ENCODE measurements around the gene PREX1. TPM values are rescaled to one million over a fixed set of nuclear protein-coding genes. Genes with fewer than 3 reads are reported as not detected.

PREX1 gene
- total RNA-seq, 2 donors from 2014 or later, result 96.1 to 111 TPM

DNA sequence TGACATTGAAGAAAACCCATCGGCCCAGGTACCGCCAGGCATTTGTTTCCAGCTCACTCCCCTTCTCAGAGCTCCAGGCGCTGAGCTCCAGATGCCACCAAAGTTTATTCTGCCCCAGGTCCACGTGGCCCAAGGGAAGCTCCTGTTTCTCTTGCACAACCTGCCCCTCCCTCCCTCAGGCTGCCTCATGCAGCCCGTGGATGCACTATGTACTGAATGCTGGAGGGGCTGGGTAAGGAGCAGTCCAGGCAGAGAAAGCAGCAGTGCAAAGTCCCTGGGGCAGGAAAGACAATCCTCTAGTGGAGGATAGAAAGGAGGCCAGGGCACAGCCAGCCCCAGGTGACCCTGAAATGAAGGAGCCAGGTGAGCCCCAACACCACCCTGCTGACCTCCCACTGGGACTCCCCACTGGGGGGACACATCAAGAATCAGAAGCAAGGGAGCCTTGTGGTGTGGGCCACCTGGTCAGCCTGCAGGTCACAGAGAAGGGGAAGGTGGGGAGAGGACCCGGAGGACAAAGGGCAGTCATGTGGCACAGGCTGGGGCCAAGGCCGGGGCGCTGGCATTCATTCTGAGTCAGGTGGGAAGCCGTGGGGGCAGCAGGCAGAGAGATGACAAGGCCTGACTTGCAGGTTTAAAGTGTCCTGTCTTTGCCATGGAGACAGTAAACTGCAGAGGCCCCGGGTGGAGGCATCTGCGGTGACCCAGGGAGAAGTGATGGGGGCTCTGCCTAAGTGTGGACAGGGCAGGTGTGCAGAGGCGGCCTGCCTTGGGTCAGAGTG lies 230.1 kb downstream of the PREX1 start:
- Mint-ChIP-seq H3K4me1 (no peaks in the 10 kb centered on the region), H3K27me3 (peaks cover 15% of the 10 kb centered on the region), H3K27ac (no peak overlapping the region), H3K36me3 (ENCODE audit: low read depth) (no peaks in the 10 kb centered on the region), H3K4me3 (no peak overlapping the region), H3K9me3 (no peaks in the 10 kb centered on the region)
- no peak for ATAC-seq (replicated peaks)

DNA sequence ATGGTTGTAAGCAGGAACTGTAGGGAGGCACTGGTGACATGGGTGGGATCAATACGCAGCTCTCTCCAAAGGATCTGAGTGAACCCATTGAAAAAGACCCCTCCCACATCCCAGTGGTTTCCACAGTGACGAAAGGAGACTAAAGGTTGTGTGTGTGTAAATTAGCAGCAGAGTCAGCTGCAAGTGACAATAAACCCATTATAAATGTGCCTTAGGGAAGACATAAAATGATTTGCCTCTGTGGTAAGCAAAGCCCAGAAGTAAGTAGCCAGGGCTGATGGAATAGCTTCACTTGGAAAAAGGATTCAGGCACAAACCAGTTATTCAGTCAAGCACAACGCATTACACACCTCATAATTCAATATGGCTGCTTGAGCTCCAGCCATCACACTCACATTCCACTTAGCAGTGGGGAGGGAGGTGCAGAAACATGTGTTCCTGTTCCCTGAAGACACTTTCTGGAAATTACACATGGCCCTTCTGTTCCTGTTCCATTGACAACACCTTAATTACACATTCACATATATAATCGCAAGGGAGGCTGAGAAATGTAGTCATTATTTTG lies 231.4 kb downstream of the PREX1 start:
- H3K4me1 Mint-ChIP-seq, result no peaks in the 10 kb centered on the region
- H3K36me3 Mint-ChIP-seq (ENCODE audit: low read depth), result no peaks in the 10 kb centered on the region
- no peak overlapping the region for H3K27ac Mint-ChIP-seq
- H3K27me3 Mint-ChIP-seq, result peaks cover 14% of the 10 kb centered on the region
- no peaks in the 10 kb centered on the region for H3K9me3 Mint-ChIP-seq
- H3K4me3 Mint-ChIP-seq, result no peak overlapping the region
- no peak for ATAC-seq (replicated peaks)

DNA sequence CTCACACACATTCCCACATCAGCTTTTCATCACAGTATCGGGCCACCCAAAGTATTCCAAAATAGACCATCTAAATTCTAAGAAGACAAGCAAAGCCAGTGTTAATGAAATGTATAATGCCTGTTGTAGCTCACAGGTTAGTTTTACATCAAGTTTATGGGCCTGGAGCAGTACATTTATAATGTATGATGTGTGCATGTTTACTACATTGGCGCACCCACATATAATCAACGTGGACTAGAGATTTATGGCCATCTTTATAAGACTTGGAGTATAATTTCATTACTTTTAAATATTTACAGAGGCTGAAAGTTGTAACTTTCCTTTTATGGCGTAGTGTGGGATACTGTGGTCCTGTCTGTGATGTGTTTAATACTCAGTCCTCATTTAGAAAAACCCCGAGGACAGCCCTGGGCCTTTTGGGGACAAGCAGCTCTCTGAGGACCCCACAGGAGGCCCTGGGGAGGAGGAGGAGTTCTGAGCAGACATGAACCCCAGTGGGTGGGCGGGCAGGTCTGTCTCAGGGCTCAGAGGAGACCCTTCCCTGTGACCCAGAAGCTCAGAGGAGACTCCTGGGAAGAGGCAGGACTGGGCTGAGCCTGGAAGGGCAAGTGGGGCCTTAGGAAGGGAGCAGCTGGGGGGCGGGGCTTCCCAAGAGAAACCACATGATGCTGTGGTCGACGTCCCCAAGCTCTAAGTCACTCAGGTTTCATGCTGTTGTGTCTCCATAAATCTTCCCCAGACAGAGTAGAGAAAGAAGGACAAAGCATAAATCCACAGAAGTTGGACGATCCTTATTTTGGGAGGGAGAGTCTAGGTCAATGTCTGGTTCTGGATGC lies 232.1 kb downstream of the PREX1 start:
- H3K4me3 Mint-ChIP-seq, result no peak overlapping the region
- no peak overlapping the region for H3K27ac Mint-ChIP-seq
- H3K9me3 Mint-ChIP-seq, result no peaks in the 10 kb centered on the region
- no peaks in the 10 kb centered on the region for H3K4me1 Mint-ChIP-seq
- no peaks in the 10 kb centered on the region for H3K36me3 Mint-ChIP-seq (ENCODE audit: low read depth)
- no peak for ATAC-seq (replicated peaks)
- peaks cover 12% of the 10 kb centered on the region for H3K27me3 Mint-ChIP-seq

DNA sequence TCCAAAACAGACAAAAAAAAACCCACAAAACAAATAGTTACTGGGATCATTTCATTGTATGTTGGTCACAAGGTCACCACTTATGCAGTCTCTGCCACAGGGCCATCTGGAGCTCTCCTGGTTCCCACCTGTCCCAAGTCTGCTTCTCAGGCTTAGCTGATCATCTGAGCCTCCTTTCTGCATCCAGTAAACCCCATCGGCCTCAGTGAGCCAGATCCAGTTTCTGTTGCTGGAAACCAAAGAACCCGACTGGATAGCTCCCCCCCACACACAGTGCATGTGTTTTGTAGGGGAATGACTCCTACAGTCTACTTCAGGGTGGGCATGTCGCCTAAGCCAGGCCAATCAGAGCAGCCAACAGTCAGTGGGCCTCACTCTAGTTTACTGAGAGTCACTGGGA lies 233.3 kb downstream of the PREX1 start:
- Mint-ChIP-seq H3K9me3 (no peaks in the 10 kb centered on the region), H3K4me1 (no peaks in the 10 kb centered on the region), H3K4me3 (no peak overlapping the region), H3K36me3 (ENCODE audit: low read depth) (no peaks in the 10 kb centered on the region), H3K27ac (no peak overlapping the region), H3K27me3 (peaks cover 12% of the 10 kb centered on the region)
- no peak for ATAC-seq (replicated peaks)

DNA sequence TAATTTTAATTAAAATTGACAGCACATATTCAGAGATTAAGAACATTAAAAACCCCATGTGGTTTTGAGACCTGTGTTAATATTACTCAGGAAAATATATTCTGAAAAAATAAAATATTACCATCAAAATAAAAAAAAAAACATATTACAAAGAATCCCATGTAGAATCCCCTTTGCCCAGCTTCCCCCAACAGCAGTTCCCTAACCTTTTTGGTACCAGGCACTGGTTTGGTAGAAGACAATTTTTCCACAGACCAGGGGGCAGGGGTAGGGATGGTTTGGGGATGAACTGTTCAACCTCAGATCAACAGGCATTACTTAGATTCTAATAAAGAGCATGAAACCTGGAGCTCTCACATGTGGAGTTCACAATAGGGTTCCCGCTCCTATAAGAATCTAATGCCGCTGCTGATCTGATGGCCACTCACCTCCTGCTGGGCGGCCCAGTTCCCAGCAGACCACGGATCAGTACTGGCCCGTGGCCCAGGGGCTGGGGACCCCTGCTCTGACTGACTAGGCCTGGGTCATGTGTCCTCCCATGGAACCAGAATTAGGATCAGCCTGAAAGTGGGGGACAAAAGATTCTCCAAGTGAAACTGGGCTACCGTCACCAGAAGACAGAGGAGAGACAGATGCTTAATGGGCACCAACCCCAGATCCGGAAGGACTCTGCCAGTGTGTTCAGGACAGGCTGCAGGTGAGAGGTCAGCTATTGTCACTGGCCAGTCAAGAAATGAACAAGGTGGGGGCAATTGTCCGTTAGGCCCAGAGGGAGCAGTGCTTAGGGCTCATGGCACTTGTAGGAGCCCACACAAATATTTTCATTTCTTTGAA lies 235.5 kb downstream of the PREX1 start:
- ATAC-seq (replicated peaks), result no peak
- H3K9me3 Mint-ChIP-seq, result no peaks in the 10 kb centered on the region
- H3K4me3 Mint-ChIP-seq, result no peak overlapping the region

DNA sequence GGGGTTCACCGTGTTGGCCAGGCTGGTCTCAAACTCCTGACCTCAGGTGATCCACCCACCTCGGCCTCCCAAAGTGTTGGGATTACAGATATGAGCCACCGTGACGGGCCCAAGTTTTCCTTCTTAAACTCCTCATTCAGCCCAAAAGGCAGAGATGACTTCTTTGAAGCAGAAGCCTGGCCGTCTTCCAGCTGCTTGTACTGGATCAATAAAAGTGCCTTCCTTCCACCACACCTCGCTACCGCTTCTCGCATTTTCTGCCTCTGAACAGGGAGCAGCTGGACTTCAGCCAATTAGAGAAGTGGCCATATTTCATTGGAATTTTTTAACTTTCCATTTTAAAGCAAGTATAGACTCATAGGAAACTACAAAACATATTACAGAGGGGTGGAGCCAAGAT lies 241.1 kb downstream of the PREX1 start:
- H3K4me1 Mint-ChIP-seq, result no peaks in the 10 kb centered on the region
- no peaks in the 10 kb centered on the region for H3K9me3 Mint-ChIP-seq
- no peaks in the 10 kb centered on the region for H3K36me3 Mint-ChIP-seq (ENCODE audit: low read depth)
- no peak for ATAC-seq (replicated peaks)
- no peak overlapping the region for H3K4me3 Mint-ChIP-seq
- H3K27me3 Mint-ChIP-seq, result peaks cover 32% of the 10 kb centered on the region
- no peak overlapping the region for H3K27ac Mint-ChIP-seq

More for the DNA sequence above, 235.5 kb downstream of the PREX1 start:
- Mint-ChIP-seq H3K27me3 (peaks cover 10% of the 10 kb centered on the region), H3K36me3 (ENCODE audit: low read depth) (no peaks in the 10 kb centered on the region), H3K27ac (no peak overlapping the region), H3K4me1 (no peaks in the 10 kb centered on the region)

DNA sequence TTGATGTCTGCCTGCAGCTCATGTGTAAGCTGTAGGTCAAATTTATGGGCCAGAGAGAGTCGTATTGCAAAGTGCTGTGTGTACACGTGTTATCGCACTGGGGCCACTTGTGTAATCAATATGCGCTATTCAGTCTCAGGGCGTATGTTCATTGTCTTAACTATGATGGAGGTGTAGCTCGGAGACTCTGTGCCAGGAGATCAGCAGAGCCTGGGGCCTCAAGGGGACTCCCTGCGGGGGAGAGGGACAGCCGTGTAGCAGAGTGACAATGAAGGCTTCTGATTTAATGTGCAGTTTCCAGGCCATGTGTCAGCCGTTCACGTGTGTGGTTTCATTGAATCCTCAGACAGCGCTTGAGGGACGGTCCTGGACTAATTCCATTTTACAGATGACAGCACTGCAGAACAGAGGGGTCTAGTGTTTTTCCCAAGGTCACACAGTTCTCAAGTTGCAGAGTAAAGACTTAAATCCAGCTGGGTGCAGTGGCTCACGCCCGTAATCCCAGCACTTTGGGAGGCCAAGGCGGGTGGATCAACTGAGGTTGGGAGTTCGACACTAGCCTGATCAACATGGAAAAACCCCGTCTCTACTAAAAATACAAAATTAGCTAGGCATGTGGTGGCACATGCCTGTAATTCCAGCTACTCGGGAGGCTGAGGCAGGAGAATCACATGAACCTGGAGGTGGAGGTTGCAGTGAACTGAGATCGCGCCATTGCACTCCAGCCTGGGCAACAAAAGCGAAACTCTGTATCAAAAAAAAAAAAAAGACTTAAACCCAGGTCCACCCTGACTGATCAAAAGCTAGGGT lies 242.5 kb downstream of the PREX1 start:
- Mint-ChIP-seq H3K27me3 (peaks cover 32% of the 10 kb centered on the region), H3K27ac (no peak overlapping the region), H3K9me3 (no peaks in the 10 kb centered on the region), H3K4me3 (no peak overlapping the region), H3K4me1 (no peaks in the 10 kb centered on the region), H3K36me3 (ENCODE audit: low read depth) (no peaks in the 10 kb centered on the region)
- no peak for ATAC-seq (replicated peaks)

DNA sequence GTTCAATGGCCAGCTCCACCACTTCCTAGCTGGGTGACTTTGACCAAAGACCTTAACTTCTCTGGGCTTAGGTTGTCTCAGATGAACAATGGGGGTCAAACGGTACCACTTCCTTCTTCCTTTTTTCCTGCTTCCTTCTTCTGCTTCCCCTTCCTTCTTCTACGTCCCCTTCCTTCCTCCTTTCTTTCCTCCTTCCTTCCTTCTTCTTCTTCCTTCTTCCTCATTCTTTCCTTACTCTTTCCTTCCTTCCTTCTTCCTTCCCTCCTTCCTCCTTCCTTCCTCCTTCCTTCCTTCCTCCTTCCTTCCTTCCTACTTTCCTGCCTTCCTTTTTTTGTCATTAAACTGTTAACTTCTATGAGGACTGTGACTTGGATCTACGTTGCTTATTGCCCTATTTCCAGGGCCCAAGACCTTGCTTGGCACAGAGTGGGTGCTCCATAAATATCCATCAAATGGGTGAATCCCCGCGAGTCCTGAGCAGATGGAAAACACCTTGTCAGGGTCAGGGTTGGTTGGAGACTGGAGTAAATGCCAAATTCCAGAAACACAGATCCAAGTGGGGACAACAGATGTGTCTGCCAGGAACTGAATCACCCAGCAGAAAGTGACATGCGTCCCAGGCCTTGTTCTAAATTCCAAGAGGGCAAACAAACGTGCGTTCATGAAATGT lies 243.3 kb downstream of the PREX1 start:
- Mint-ChIP-seq H3K27ac (no peak overlapping the region), H3K9me3 (no peaks in the 10 kb centered on the region), H3K27me3 (peaks cover 32% of the 10 kb centered on the region), H3K4me1 (no peaks in the 10 kb centered on the region), H3K36me3 (ENCODE audit: low read depth) (no peaks in the 10 kb centered on the region), H3K4me3 (no peak overlapping the region)
- no peak for ATAC-seq (replicated peaks)

DNA sequence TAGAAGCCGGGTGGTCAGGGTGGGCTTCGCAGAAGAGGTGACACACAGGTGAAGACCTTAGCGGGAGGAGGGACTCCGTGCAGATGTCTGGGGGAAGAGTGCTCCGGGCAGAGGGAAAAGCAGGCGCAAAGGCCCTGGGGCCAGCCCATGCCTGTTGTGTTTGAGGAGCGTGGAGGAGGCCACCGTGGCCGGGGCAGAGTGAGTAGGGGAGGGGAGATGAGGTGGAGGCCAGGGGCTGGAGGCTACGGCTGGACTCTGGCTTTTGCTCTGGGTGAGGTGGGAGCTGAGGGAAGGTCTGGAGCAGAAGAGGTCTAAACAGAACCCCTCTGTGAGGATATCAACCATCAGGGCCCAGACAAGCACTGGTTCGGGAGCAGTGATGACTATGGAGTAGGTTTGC lies 244.0 kb downstream of the PREX1 start:
- H3K27me3 Mint-ChIP-seq, result peaks cover 33% of the 10 kb centered on the region
- no peak overlapping the region for H3K27ac Mint-ChIP-seq
- no peaks in the 10 kb centered on the region for H3K9me3 Mint-ChIP-seq
- no peaks in the 10 kb centered on the region for H3K4me1 Mint-ChIP-seq
- no peak overlapping the region for H3K4me3 Mint-ChIP-seq
- no peaks in the 10 kb centered on the region for H3K36me3 Mint-ChIP-seq (ENCODE audit: low read depth)
- no peak for ATAC-seq (replicated peaks)

DNA sequence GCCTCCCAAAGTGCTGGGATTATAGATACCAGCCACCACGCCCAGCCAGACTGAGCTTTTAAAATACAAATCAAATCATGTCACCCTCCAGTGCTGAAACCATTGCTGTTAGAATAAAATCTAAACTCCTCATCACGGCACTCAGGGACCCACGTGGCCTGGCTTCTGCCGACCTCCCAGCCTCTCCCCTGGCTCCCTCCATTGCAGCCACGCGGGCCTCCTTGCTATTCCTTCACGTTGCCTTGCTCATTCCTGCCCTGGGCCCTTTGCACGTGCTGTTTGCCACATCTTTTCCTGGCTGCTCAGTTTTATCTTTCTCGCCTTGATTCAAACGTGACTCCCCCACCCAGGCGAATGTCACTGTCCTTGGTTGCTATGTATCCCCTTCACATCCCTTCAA lies 244.6 kb downstream of the PREX1 start:
- peaks cover 31% of the 10 kb centered on the region for H3K27me3 Mint-ChIP-seq
- no peaks in the 10 kb centered on the region for H3K36me3 Mint-ChIP-seq (ENCODE audit: low read depth)
- no peaks in the 10 kb centered on the region for H3K9me3 Mint-ChIP-seq
- no peak overlapping the region for H3K27ac Mint-ChIP-seq
- no peak overlapping the region for H3K4me3 Mint-ChIP-seq
- H3K4me1 Mint-ChIP-seq, result no peaks in the 10 kb centered on the region
- no peak for ATAC-seq (replicated peaks)

DNA sequence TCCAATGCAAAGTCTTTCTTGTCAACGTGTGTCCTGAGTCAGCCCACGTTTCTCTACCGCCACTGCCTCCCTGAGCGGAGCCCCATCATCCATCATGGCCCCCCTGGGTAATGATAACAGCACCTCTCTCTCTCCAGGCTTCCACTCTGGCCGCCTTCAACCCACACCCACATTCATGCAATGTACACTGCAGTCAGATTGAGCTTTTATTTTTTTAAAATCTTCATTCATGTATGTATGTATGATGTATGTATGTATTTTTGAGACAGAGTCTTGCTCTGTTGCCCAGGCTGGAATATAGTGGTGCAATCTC lies 245.2 kb downstream of the PREX1 start:
- Mint-ChIP-seq H3K36me3 (ENCODE audit: low read depth) (no peaks in the 10 kb centered on the region), H3K27me3 (peaks cover 30% of the 10 kb centered on the region), H3K27ac (no peak overlapping the region), H3K9me3 (no peaks in the 10 kb centered on the region), H3K4me3 (no peak overlapping the region), H3K4me1 (no peaks in the 10 kb centered on the region)
- ATAC-seq (replicated peaks), result no peak

DNA sequence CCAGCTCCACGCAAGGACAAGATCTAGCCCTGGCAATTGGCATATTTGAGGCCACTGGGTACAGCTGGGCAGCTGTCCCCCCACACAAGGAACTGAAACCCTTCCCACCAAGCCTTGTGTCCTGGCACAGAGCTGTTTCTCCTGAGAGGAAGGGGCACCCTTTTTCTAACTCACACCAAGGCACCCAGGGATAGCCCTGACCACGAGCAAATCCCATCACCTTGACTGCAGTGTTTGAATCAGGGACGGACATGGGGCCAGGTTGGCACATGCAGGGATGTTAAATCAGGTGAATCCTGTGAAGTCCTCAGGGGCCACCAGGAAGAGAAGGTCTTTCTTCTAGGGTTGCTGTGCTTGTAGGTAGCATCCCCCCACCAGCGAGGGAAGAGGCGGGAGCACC lies 246.6 kb downstream of the PREX1 start:
- Mint-ChIP-seq H3K4me1 (no peaks in the 10 kb centered on the region), H3K36me3 (ENCODE audit: low read depth) (no peaks in the 10 kb centered on the region), H3K9me3 (no peaks in the 10 kb centered on the region), H3K27ac (no peak overlapping the region), H3K4me3 (no peak overlapping the region), H3K27me3 (peaks cover 31% of the 10 kb centered on the region)
- ATAC-seq (replicated peaks), result no peak

DNA sequence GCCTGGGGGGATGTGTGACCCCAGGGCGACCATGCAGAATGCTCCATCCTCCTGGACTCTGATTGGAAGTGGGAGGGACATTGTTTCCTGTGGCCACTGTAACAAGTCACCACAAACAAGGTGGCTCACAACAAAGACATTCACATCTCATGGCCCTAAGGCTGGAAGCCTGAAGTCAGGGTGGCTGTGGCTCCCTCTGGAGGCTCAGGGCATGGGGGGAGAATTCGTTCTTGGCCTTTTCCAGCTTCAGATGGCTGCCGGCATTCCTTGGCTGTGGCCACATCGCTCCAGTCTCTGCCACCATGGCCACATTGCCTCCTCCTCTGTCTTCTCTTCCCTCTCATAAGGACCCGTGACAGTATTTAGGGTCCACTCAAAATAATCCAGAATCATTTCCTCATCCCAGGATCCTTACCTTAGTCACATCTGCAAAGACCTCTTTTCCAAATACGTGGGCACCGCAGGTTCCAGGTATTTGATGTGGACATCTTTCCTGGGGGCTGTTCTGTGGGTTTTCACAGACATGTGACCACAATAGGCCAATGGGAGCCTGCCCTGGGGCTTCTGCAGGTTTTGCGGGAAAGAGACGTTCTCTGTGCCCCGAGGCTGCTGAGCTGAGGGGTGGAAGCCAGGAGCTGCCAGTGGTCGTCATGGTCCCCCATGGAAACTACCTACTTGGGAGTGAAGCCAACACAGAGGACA lies 249.3 kb downstream of the PREX1 start:
- Mint-ChIP-seq H3K4me3 (no peak overlapping the region), H3K27ac (no peak overlapping the region), H3K4me1 (no peaks in the 10 kb centered on the region), H3K27me3 (peaks cover 26% of the 10 kb centered on the region), H3K36me3 (ENCODE audit: low read depth) (no peaks in the 10 kb centered on the region), H3K9me3 (no peaks in the 10 kb centered on the region)
- ATAC-seq (replicated peaks), result no peak
